ENCODE results near the gene WNT5A.

The WNT5A gene

DNA sequence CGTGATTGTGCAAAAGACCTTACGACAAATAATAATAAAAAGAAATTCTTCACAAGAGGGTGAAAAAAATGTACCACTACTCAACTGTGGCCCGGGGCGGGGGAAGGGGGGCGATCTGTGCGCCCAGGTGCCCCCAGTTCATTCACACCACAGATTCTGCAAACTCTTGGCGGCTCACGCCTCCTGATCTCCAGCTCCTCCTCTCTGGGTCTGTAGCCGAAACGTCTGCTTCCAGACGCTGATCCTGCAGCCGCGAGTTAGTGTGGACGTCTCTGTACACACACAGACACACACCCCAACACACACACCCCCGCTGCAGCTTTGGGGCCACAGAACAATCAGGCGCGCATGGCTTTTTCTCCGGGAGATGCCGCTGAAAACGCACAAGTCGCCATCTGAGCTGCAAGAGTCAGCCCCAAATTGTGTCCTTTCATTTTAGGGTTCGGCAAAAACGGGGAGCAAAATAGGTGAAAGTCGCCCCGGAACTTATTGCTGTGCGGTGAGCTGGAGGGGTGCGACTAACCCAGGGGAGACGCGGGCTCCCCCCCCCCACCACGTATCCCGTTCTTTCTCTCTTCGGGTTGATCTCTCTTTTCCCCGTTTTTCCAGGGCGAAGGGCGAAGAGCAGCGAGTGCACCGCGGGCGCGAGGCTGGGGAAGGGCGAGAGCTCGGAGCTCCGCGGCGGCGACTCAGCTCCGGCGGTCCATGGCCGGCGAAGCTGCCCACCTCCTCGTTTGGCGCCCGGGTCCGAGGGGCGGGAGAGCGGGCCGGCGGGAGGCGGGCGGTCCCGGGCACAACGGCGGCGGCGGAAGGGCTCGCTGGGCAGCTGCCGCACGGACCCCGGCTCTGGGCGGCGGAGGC, 505 bp upstream of the WNT5A start:
- ATAC-seq (ENCODE audit: low read depth) = peak; percentile 28
- TF ChIP-seq, protein P1, sequence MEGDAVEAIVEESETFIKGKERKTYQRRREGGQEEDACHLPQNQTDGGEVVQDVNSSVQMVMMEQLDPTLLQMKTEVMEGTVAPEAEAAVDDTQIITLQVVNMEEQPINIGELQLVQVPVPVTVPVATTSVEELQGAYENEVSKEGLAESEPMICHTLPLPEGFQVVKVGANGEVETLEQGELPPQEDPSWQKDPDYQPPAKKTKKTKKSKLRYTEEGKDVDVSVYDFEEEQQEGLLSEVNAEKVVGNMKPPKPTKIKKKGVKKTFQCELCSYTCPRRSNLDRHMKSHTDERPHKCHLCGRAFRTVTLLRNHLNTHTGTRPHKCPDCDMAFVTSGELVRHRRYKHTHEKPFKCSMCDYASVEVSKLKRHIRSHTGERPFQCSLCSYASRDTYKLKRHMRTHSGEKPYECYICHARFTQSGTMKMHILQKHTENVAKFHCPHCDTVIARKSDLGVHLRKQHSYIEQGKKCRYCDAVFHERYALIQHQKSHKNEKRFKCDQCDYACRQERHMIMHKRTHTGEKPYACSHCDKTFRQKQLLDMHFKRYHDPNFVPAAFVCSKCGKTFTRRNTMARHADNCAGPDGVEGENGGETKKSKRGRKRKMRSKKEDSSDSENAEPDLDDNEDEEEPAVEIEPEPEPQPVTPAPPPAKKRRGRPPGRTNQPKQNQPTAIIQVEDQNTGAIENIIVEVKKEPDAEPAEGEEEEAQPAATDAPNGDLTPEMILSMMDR (IDR thresholded peaks at IDR 0.05; ENCODE audit: poor library complexity, severe bottlenecking) = no peak
- H3K4me3 ChIP-seq (ENCODE audit: severe bottlenecking) = peak overlapping the region; percentile 81
- H3K27ac ChIP-seq (ENCODE audit: poor library complexity, severe bottlenecking) = peak overlapping the region; percentile 69
- peaks cover 33% of the 10 kb centered on the region for H3K4me1 ChIP-seq (ENCODE audit: insufficient read depth, poor library complexity, severe bottlenecking)
- no peaks in the 10 kb centered on the region for H3K27me3 ChIP-seq (ENCODE audit: insufficient read depth, poor library complexity, severe bottlenecking)
- H3K9me3 ChIP-seq (ENCODE audit: severe bottlenecking) = no peaks in the 10 kb centered on the region
- H3K36me3 ChIP-seq (ENCODE audit: low read depth) = no peaks in the 10 kb centered on the region
- peak; percentile 61 for DNase-seq (ENCODE audit: low spot score)

DNA sequence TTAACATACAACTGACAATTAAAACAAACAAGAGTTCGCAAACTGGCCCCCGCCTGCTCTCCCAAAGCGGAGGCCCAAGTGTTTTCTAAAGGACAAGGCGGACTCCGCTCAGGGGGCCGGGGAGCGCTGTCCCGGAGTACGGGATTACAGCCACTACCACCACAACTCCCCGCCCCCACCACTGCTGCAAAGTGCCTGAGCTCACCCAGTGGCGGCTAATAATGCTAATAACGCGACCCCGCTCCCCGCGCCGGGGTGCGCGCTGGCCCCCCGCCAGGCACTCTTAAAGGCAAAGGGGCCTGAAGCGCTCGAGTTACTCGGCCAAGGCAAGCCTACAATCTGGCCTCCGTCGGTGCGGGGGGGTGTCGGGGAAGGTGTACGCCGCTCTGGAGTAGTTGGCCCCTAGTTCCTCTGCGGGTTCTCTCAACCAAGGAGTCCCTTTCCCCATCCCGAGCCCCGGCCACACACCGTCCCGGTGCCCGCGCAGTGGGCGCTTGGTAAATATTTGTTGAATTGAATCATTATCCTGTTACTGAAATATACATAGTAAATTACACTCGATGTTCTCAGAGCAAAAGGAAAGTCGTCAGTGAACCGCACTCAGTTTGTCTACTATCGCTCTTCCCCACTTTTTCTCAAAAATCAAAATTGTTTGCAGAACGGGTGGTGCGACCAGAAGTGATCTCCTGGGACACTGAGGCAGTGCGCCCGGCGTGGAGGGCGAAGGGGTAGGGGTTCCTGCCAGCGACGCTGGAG, 827 bp downstream of the WNT5A start:
- ATAC-seq (ENCODE audit: low read depth) = peak; percentile 10
- H3K27ac ChIP-seq (ENCODE audit: poor library complexity, severe bottlenecking) = peak overlapping the region; percentile 69
- no peaks in the 10 kb centered on the region for H3K9me3 ChIP-seq (ENCODE audit: severe bottlenecking)
- TF ChIP-seq, protein P1 (IDR thresholded peaks at IDR 0.05; ENCODE audit: poor library complexity, severe bottlenecking) = no peak
- peak overlapping the region; percentile 81 for H3K4me3 ChIP-seq (ENCODE audit: severe bottlenecking)
- H3K27me3 ChIP-seq (ENCODE audit: insufficient read depth, poor library complexity, severe bottlenecking) = no peaks in the 10 kb centered on the region
- peak; percentile 70 for DNase-seq (ENCODE audit: low spot score)
- peaks cover 27% of the 10 kb centered on the region for H3K4me1 ChIP-seq (ENCODE audit: insufficient read depth, poor library complexity, severe bottlenecking)
- no peaks in the 10 kb centered on the region for H3K36me3 ChIP-seq (ENCODE audit: low read depth)

DNA sequence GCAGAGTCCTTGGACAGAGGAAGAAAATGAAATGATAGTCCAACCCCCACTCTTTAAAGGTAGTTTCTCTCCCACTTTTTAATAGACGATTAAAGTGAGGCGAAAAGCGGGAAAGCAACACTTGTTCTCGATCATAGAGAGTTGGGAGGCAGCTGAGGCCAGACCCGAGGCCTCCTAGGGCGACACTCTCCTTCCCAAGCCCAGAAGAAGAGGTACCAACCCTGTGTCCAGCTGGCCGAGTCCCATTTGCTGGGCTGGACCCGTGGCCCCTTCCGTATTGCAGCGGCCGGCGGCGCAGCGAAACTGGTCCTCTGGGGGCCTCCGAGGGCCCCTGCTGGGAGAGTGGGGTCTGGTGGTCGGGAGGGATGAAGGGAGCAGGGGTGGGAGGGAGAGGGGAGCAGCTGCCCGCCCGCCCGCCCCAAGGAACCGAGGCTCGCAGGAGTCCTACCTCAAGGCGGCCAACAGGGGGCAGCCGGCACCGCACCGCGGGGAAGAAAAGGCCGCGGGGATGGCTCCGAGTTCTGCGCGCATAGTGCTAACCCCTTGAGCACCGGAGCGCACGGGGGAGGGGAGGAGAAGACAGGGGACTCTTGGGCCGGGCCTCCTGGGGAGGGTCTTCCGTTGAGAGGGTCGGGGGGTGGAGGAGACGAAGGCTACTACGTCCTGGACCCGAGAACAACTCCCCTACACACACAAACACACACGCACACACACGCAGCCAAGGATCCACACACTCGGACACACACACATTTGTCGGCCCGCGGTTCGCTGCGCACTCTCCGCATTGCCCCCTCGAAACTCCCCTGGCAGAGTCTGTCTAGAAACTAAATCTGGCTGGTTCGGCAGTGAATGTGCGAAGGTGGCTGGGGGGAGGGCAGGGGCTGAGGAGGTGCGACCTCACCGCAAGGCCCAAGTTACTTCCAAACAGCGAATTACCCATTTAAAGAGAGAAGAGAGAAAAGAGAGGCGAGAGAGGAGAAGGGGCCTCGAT, 2.0 kb downstream of the WNT5A start:
- Histone ChIP-seq H3K9me3 (ENCODE audit: severe bottlenecking) (no peaks in the 10 kb centered on the region), H3K4me3 (ENCODE audit: severe bottlenecking) (peak overlapping the region; percentile 81), H3K36me3 (ENCODE audit: low read depth) (peaks cover 6% of the 10 kb centered on the region), H3K27me3 (ENCODE audit: insufficient read depth, poor library complexity, severe bottlenecking) (no peaks in the 10 kb centered on the region), H3K27ac (ENCODE audit: poor library complexity, severe bottlenecking) (peak overlapping the region; percentile 69), H3K4me1 (ENCODE audit: insufficient read depth, poor library complexity, severe bottlenecking) (peaks cover 16% of the 10 kb centered on the region)
- TF ChIP-seq, protein P1 (IDR thresholded peaks at IDR 0.05; ENCODE audit: poor library complexity, severe bottlenecking) = peak; percentile 78
- ATAC-seq (ENCODE audit: low read depth) (peak; percentile 20; the same call in 2 of the 3 replicates), DNase-seq (ENCODE audit: low spot score) (peak; percentile 70)

DNA sequence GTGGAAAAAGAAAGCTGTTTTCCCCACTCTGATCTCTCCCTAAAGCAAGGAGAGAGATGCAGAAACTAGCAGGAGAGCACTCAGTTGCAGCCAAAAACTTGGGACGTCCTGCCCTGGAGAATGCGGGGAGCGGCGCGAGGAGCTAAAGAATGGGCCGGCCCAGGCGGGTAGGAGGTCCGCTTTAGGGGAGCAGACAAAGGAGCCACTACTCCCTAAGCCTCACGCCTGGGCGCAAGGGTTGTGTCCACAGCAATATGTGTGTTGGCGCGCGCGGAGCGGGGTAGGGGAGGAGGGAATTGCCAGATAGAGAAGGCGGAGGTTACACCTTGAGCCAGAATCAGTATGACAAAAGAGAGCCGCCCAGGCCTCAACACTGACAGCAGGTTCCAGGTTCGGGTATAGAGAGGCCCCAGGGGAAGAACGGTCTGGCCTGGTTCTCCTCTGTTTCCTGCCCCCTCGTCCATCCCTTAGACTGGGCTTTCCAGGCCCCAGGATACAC, 2.9 kb downstream of the WNT5A start:
- Histone ChIP-seq H3K36me3 (ENCODE audit: low read depth) (peaks cover 9% of the 10 kb centered on the region), H3K27me3 (ENCODE audit: insufficient read depth, poor library complexity, severe bottlenecking) (no peaks in the 10 kb centered on the region), H3K4me3 (ENCODE audit: severe bottlenecking) (no peak overlapping the region), H3K9me3 (ENCODE audit: severe bottlenecking) (no peaks in the 10 kb centered on the region), H3K4me1 (ENCODE audit: insufficient read depth, poor library complexity, severe bottlenecking) (peaks cover 7% of the 10 kb centered on the region), H3K27ac (ENCODE audit: poor library complexity, severe bottlenecking) (no peak overlapping the region)
- TF ChIP-seq, protein P1 (IDR thresholded peaks at IDR 0.05; ENCODE audit: poor library complexity, severe bottlenecking) = no peak
- DNase-seq (ENCODE audit: low spot score) = no peak
- ATAC-seq (ENCODE audit: low read depth) = no peak
